Right kidney (tissue), 1 donor: Measurements from ENCODE around the gene HDAC9.
"Not testable (repeated sequence)": the region's sequence is repeated elsewhere in the genome, so short reads cannot be mapped to it uniquely, and the experiment has no call there.

Source experiments
- DNase-seq: peaks from one replicate; pipeline ENCODE4 v3.0.0-alpha.2; 2016

HDAC9 gene

DNA sequence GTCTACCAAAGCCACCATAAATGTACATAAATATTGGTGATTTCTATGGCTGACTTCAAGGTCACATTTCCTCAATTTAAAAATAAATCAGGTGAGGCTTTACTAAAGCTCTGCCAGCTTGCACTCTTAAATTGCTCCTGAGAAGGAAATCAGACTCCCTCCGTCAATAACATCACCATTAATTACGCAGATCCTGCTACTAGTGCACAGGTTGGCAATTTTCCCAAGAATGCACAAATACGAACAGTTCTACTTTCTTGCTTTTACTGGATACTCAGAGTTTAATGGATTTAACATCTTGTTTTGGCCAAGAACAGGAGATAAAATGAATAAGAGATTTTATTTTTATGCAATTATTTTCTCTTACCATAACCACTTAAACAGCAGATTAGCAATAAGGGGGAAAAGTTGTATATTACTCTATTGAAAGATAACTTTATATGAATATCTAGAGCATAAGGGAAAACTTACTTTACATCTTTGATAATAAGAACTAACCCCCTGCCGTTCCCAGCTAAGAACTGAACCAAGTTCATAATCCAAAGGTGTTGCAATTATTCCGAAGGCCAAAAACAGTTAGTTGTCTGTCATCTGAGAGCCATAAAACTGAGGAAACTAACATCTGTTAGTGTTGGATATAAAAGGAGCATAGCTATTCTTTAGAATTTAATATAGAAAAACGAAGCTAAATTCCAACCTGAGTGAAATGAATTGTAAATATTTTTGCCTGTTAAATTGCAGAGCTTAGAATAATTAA lies 481.3 kb downstream of the HDAC9 start:
- no peak for DNase-seq

DNA sequence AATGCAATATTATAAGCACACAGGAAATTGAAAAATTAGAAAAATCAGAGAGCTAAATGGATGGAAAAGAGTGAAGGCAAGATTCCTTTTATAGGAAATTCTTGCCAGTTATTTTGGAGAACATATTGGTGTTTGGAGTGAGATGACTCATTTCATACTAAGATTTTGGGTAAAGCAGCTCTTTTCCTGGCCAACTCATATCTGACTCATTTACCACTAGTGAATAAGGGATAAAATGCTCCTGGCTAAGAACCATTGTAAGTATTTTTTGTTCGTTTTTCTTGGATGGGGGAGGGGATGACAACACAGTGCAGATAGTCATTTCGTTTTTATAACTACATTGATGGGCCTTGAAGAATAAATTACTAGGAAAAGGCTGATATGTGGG lies 482.6 kb downstream of the HDAC9 start:
- DNase-seq, result no peak

DNA sequence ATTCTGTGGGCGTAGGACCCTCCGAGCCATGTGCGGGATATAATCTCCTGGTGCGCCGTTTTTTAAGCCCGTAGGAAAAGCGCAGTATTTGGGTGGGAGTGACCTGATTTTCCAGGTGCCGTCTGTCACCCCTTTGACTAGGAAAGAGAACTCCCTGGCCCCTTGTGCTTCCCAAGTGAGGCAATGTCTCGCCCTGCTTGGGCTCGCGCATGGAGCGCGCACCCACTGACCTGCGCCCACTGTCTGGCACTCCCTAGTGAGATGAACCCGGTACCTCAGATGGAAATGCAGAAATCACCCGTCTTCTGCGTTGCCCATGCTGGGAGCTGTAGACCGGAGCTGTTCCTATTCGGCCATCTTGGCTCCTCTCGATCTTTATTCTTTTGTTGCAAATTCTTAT lies 495.2 kb downstream of the HDAC9 start:
- DNase-seq, result not testable (repeated sequence)

DNA sequence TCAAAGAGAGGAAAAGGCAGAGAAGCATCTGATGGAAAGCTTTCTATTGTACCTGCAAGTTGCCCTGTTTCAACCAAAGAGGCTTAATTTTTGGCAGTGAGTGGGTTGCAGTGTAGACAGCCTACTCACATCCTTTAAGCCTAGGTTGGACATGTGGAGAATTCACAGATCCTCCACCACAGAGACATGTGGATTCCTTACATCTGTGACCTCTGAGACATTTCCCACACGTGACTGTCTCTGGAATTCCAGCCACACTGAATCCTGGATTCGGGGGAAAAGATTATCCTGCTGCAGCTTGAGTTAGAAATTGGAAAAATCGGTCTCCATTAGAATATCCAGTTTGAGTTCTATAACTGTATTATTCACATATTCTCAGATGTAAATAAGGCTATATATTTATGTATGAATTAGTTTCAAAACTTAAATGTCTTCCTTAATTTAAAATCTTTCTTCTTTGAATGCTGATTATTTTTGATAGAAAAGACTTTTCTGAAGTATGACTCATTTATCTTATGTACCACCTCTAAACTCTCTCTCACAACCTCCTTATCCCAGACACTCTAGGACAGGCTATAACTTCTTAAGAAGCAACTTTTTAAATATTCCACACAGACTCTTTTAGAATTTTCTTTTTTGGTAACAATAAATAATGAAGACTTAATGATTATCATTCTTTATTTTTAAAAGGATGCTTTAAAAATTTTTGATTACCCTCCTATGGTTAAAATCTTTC lies 498.6 kb downstream of the HDAC9 start:
- no peak for DNase-seq

DNA sequence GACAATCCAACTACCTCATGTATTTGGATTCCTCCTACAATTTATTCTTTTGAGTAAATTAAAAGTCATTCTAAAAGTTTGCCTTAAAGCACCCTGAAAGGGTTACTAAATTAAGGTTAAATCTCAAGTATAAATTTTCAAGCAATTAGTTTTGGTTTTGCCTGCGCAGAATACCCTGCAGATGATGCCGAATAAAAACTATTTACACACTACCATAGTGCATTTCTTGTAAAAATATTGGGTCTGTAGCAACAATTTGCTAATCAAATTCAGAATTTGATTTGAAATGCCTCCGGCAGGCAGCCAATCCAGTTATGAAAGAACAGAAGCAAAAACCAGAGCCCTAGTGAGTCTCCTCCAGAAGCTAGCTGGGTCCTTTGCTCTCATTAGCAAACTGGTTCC lies 499.7 kb downstream of the HDAC9 start:
- no peak for DNase-seq

DNA sequence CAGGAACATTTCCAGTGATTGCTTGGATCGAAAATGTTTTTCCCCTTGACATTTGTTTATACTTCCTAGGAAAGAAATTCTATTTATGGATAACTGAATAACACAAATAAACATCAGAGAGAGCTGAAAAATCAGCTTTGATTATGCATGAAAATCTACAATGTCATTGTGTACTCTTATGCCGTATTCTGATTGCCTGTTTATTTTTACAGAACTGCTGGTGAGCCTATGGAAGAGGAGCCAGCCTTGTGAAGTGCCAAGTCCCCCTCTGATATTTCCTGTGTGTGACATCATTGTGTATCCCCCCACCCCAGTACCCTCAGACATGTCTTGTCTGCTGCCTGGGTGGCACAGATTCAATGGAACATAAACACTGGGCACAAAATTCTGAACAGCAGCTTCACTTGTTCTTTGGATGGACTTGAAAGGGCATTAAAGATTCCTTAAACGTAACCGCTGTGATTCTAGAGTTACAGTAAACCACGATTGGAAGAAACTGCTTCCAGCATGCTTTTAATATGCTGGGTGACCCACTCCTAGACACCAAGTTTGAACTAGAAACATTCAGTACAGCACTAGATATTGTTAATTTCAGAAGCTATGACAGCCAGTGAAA lies 500.4 kb downstream of the HDAC9 start:
- DNase-seq, result no peak

DNA sequence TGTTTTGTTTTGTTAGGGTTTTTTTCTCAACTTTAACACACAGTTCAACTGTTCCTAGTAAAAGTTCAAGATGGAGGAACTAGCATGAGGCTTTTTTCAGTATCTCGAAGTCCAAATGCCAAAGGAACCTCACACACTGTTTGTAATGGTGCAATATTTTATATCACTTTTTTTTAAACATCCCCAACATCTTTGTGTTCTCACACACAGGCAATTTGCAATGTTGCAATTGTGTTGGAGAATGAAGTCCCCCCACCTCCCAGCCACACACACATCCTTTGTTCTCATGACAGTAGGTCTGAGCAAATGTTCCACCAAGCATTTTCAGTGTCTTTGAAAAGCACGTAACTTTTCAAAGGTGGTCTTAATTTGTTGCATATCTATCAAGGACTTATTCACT lies 501.0 kb downstream of the HDAC9 start:
- no peak for DNase-seq

DNA sequence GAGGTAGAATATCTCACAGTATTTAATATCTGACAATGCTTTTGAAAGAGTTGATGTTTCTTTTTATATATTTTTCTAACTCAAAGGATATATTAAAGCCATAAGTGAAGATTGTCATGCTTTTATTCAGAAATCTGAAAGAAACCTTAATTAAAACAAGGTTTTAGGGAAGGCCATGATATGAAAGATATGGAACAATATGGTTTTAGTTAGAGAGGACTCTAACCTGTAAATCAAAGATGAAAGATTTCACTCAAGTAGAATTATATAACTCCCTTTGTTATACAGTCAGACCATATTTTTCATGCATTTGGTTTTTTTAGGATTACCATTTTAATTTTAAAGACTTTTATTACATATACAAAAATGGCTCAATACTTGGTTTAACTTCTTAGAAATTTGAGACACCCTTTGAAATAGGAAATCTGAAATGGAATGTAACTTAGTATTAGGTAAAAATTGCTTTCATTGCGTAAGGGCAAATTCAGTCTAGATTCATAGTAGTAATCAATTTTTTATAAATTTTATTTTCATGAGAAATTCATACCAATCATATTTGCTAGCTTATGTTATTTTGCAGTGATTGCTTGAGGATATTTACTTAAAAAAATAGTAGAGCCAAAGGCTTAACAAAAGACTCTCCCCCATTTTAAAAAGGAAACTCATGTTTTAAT lies 502.1 kb downstream of the HDAC9 start:
- DNase-seq, result no peak

DNA sequence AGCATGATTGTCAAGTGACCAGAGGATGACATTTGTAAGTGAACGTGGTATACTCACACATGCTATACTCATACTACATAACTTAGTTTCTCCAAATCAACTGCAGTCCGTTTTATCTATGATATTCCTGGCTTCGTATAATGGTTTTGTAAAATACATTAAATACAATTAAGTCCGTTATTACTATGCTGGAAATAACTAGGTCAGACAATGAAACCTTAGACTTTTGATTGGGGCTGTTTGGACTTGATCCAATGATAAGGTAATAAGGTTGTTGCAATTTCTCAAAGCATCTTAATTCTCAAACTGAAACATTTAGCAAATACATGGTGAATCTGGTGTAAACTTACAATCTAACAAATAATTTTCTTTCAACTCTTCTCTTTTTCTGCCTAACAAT lies 504.9 kb downstream of the HDAC9 start:
- DNase-seq, result no peak

DNA sequence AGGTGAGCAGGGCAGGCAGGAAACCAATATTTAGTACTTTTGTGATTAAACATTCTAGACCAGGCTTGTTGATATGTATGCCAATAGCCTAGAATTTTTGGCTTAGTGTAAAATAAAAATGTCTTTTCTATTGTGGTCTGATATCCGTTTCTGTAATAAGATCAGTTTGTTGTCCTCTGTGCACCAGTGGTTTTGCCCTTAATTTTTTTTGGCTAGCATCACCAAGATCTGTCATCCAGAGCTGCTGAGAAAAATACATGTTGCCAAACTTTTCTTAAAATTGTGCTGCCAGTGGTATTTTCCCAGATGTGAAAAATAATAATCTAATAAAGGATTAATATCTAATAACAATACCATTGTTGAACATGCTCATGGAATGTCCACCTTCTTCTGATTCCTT lies 506.3 kb downstream of the HDAC9 start:
- DNase-seq, result no peak

DNA sequence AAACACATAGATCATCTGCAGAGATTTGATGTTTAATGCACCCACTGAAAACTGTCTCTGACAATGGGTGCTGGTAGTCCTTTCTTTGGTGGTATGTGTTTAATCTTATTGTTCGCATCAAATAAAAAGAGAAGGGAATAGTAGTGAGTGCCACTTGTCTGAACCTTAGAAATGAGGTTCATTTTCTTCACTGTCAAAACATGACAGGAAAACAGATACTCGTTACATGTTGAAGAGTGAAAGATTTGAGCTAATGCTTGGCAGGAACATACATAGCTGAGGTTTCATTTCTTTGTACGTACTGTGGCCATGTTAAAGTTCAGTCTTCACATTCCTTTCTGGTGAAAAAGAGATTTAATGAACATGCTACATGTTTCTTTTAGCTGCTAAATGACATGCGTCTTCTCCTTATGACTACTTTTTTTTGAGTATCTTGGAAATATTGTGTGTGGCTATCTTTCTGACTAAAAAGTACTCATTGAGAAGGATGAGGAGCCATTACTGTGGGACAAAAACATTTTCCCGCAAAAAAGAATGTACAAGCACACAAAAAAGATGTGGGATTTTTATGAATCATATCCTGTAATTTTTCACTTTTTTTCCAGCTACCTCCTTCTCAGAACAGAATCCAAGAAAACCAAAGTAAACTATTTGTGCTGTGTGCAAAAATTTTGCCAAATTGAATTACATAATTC lies 513.8 kb downstream of the HDAC9 start:
- no peak for DNase-seq

DNA sequence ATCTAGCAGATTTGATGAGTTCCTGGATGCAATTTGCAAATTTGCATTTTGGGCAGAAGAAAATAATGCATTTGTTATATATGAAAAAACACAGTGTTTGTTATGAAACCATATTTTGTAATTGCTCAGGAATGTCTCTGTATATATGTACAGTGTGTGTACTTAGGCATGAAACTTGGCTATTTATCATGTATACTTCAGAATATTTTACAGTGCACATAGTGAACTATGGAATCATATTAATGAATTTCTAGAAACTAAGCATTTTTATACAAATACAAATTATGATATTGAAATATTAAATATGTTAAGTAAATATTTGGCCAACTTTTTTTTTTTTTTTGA lies 514.4 kb downstream of the HDAC9 start:
- DNase-seq, result no peak

DNA sequence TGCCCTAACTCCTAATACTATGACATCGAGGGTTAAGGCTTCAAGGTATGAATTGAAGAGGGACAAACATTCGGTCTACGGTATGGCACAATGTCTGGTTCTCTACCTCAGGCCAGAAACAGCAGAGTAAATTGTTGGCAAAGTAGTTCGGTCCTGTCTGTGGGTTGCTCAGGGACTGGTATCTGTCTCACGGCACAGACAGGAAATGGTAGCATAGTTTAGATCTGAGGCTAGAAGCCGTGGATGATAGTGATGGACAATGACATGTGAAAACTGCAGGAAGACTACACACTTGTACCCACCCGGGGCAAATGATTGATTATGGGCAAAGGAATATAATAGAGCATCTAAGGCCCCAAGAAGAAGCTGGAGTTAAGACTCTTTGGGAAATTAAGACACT lies 515.7 kb downstream of the HDAC9 start:
- no peak for DNase-seq

DNA sequence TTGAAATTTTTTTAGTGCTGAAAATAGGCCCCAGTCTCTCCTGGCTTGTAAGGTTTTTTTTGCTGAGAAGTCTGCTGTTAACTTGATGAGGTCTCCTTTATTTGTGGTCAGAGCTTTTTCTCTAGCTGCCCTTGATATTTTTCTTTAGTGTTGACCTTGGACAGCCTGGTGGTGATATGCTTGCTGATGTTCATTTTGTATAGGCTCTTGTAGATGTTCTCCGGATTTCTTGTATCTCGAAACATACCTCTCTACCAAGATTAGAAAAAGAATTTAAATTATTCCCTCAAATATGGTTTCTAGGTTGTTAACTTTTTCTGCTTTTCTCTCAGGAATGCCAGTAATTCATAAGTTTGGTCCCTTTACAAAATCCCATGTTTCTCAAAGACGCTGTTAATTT lies 519.5 kb downstream of the HDAC9 start:
- DNase-seq, result no peak

DNA sequence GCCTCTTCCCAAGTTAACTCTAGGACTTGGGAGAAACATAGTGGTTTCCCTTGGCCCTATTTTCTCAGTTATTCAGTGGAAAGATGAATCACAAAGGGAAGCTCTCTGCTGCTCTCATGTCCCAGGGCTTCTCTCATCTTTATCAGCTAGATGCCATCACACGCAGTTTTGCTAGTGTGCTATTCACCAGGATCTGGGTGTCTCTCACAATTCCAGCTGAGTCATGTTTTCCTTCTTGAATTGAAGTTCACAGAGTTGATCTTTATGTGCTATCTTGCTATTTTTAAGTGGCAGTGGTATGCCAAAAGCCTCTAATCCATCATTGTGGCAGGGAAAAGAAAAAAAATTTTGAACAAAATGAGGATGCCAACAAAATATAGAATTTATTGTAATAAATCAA lies 520.6 kb downstream of the HDAC9 start:
- no peak for DNase-seq

DNA sequence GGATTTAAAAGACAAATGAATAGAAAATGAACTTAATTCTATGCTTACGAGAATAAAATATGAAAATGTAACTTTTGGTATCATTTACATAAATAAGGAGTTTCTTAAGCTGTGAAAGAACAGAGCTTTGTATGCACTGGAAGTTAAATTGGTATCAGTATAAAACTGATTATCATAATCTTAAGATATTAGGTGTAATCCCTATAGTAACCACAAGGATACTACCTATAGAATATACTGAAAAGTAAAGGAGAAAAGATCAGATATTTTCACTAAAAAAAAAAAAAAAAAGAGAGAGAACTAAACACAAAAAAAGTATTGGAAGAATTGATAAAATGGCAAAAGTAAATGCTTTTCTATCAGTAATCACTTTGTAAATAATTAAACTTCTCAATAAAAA lies 521.8 kb downstream of the HDAC9 start:
- DNase-seq, result no peak

DNA sequence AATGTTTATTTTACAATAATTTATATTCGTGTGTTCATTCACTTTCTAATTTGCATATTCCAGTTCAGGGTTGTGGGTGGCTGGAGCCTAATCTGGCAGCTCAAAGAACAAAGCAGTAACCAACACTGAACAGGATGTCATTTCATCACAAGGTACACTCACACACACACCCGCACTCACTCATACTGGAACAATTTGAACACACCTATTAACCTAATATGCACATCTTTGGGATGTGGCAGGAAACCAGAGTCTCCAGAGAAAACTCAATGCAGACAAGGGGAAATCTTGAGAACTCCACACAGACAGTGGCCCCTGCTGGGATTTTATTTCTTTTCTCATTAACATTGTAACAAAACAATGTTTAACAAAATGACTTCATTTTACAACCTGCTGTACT lies 524.5 kb downstream of the HDAC9 start:
- DNase-seq, result no peak

DNA sequence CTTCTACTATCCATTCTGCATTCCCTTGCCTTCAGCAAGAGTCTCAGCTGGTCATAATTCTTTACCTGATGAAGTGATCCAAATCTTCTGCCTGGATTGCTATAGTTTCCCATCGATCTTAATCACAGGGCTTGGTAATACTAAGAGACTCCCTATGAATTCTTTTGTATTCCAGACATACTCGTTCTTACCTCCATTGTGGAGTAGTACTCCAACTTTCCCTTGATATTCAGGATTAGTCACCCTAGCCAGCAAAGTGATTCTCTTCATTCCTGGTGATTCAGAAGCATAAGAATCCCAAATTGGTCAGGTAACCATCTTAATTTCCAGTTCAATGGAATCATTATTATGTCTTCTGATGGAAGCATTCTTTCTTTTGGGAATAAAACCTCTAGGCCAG lies 525.2 kb downstream of the HDAC9 start:
- no peak for DNase-seq

DNA sequence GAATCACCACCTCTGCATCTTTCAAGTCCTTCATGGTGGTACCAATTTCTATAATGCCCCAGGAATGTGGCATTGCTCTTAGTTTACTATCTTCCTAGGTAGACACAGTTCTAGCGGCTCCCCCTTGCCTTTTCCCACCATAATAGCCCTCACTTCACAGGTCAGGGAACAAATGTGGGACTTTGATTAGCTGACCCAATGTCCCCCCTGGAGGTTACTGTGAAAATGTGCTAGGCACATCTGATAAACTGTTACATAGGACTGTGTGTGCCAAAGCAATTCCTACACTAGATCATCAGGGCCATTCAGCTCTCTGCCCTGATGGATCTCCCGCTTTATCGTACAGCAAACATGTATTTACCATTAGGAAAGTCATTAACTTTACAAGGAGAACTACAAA lies 527.9 kb downstream of the HDAC9 start:
- no peak for DNase-seq

DNA sequence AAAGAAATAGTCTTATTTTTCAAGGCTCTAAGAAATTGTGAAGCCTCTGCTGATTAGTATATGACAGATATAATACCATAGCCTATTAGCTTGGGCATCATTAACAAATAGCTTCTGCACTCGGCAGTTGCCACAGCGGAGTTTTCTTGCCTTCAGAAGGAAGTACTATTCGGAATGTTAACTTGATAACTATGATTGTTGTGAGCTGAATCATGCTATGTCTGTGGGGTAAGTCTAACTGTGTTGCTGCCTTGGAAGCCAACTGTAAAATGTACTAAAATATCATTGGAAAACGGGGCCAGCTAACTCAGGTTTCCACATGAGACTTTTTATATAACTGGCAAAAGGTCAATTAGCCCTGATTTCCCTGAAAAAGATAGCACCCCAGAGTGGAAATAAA lies 528.7 kb downstream of the HDAC9 start:
- DNase-seq, result no peak

DNA sequence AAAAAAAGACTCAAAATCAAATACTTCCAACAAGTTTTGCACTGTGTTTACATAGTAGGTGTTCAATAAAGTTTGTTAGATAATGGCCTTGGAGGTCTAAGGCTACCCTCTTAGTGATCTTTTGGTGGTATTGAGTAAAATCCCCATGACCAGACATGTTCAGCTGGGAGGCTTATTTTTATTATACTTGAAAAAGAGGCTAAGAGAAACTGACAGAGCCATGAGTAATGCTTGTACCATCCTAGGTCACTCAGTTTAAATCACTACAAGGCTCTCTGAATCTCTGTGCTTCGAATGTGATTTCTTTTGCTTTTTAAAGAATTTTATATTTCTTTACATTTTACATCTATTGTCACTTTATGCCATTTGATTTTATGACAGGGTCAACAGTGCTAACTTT lies 531.3 kb downstream of the HDAC9 start:
- DNase-seq, result no peak

DNA sequence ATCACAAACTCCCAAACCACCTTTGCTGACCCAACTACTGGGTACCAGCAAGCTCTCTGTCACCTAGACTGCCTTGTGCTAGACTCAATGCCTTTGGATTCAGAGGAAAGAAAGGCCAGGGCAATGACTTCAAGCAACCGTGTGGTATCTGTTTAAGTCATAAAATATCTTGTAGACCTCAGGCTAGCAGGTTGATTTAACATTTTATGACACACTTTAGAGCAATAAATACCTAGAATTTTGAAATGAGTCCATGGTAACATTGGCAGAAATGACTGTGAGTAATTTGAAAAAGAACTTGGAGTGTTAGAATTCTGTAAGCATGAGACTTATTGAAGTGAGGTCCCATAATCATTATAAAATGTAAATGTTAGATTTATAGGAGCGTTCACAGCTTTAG lies 534.7 kb downstream of the HDAC9 start:
- no peak for DNase-seq

DNA sequence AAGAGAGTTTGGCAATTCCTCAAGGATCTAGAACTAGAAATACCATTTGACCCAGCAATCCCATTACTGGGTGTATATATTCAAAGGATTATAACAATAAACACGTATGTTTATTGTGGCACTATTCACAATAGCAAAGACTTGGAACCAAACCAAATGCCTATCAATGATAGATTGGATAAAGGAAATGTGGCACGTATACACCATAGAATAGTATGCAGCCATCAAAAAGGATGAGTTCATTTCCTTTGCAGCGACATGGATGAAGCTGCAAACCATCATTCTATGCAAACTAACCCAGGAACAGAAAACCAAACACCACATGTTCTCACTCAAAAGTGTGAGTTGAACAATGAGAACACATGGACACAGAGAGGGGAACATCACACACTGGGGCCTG lies 537.4 kb downstream of the HDAC9 start:
- not testable (repeated sequence) for DNase-seq
